ENCODE data around the gene INPP4B.

The INPP4B gene

DNA sequence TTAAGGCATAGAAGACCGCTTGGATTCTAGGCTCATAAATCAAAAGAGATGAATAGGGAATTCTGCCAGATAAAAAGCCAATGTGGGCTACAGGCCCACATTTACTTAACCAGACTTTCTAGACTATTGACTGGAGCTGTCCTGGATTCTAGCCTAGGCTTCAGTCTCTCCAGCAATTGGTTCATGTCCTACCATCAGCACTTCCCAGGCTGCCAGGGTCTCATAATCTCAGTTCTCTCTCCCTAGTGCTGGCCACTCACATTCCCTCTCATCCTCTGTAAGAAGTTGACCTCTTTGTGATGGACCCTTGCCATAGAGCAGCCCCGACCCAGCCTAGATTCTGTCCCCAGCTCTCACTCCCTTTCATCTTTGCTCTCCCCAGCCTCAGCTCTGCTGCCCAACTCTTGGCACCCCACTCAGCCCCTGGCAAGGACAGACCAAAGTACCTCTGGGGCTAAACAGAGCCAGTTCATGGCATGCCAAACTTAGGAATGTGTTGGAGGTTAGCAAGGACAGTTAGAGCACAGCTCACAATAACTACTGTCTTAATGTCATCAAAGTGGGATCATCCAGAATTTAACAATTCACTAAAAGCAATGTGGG is 396.2 kb downstream of the INPP4B start:
- H3K27me3 ChIP-seq (ENCODE audit: control insufficient read depth in 1 of 2, insufficient read depth in 1 of 2, low read length in 2 of 2) = no peaks in the 10 kb centered on the region

DNA sequence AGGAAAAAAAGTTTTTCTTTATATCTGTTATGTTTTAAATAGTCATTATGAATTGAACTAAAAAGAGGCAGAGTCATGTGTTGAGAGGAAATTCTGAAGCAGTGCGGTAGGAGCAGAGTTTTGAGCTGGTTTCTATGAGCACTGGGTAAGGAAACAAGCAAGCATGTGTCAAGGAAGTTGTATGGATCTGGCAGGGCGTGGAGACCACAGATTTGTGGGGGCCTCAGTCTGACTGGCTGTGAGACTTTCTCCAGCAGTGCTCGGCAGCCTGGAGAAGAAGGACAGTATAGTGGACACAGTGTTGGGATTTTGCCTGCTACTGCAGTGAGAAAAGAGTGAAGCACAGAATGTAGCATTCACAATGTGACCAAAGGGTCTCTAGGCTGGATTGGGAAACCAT is 399.1 kb downstream of the INPP4B start:
- H4K8ac ChIP-seq (ENCODE audit: low read length) = no peak overlapping the region
- no peaks in the 10 kb centered on the region for H3K4me1 ChIP-seq (ENCODE audit: control insufficient read depth, insufficient read depth, low read depth, low read length)
- no peaks in the 10 kb centered on the region for H3K27me3 ChIP-seq (ENCODE audit: control insufficient read depth in 1 of 2, insufficient read depth in 1 of 2, low read length in 2 of 2)
- no peak overlapping the region for H3K27ac ChIP-seq (ENCODE audit: low read length, poor library complexity, severe bottlenecking)
- WGBS = 93% methylated on average over 3 of the region's 3 CpGs
- H3K14ac ChIP-seq (ENCODE audit: low read length in 2 of 2) = no peak overlapping the region
- H3K9me3 ChIP-seq (ENCODE audit: control insufficient read depth, low read length) = no peaks in the 10 kb centered on the region
- H2AK5ac ChIP-seq (ENCODE audit: low read length, severe bottlenecking) = no peak overlapping the region
- no peak overlapping the region for H2BK15ac ChIP-seq (ENCODE audit: low read depth, poor library complexity, severe bottlenecking)
- H2BK120ac ChIP-seq (ENCODE audit: low read depth, low read length) = no peak overlapping the region
- no peak overlapping the region for H3K4ac ChIP-seq (ENCODE audit: low read depth in 1 of 2, low read length in 2 of 2)
- no peak overlapping the region for H2BK5ac ChIP-seq (ENCODE audit: low read depth, low read length, poor library complexity, severe bottlenecking)
- no peaks in the 10 kb centered on the region for H3K36me3 ChIP-seq (ENCODE audit: control insufficient read depth in 1 of 2, insufficient read depth in 2 of 2, low read depth in 1 of 2, low read length in 2 of 2)
- no peaks in the 10 kb centered on the region for H3K79me1 ChIP-seq (replicated peaks; ENCODE audit: low read length, poor library complexity, severe bottlenecking)
- no peak overlapping the region for H3K4me3 ChIP-seq (ENCODE audit: insufficient read depth in 1 of 2, low read depth in 1 of 2, low read length in 2 of 2)
- H2BK12ac ChIP-seq (ENCODE audit: low read length in 2 of 2) = no peak overlapping the region
- no peak overlapping the region for H3K18ac ChIP-seq (ENCODE audit: low read depth in 1 of 2, low read length in 2 of 2)
- H4K91ac ChIP-seq (ENCODE audit: low read length) = no peak overlapping the region
- no peak overlapping the region for H3K9ac ChIP-seq (ENCODE audit: low read length)
- H3K23ac ChIP-seq (ENCODE audit: low read length in 2 of 2) = no peak overlapping the region
- H2AFZ ChIP-seq (ENCODE audit: low read depth, low read length) = no peak overlapping the region
- H3K4me2 ChIP-seq (ENCODE audit: low read length, poor library complexity, severe bottlenecking) = no peak overlapping the region
- no peak for DNase-seq

More for the DNA sequence above, 396.2 kb downstream of the INPP4B start:
- Histone ChIP-seq H4K91ac (ENCODE audit: low read length) (no peak overlapping the region), H2BK5ac (ENCODE audit: low read depth, low read length, poor library complexity, severe bottlenecking) (no peak overlapping the region), H3K14ac (ENCODE audit: low read length in 2 of 2) (no peak overlapping the region), H2AK5ac (ENCODE audit: low read length, severe bottlenecking) (no peak overlapping the region), H3K79me1 (replicated peaks; ENCODE audit: low read length, poor library complexity, severe bottlenecking) (no peaks in the 10 kb centered on the region), H3K9me3 (ENCODE audit: control insufficient read depth, low read length) (no peaks in the 10 kb centered on the region), H3K27ac (ENCODE audit: low read length, poor library complexity, severe bottlenecking) (no peak overlapping the region), H3K9ac (ENCODE audit: low read length) (no peak overlapping the region), H3K4me2 (ENCODE audit: low read length, poor library complexity, severe bottlenecking) (no peak overlapping the region), H3K36me3 (ENCODE audit: control insufficient read depth in 1 of 2, insufficient read depth in 2 of 2, low read depth in 1 of 2, low read length in 2 of 2) (no peaks in the 10 kb centered on the region), H3K23ac (ENCODE audit: low read length in 2 of 2) (no peak overlapping the region), H2BK12ac (ENCODE audit: low read length in 2 of 2) (no peak overlapping the region), H2AFZ (ENCODE audit: low read depth, low read length) (no peak overlapping the region), H3K4ac (ENCODE audit: low read depth in 1 of 2, low read length in 2 of 2) (no peak overlapping the region), H2BK15ac (ENCODE audit: low read depth, poor library complexity, severe bottlenecking) (no peak overlapping the region), H3K4me1 (ENCODE audit: control insufficient read depth, insufficient read depth, low read depth, low read length) (no peaks in the 10 kb centered on the region), H4K8ac (ENCODE audit: low read length) (no peak overlapping the region), H3K4me3 (ENCODE audit: insufficient read depth in 1 of 2, low read depth in 1 of 2, low read length in 2 of 2) (no peak overlapping the region), H3K18ac (ENCODE audit: low read depth in 1 of 2, low read length in 2 of 2) (no peak overlapping the region), H2BK120ac (ENCODE audit: low read depth, low read length) (no peak overlapping the region)
- no peak for DNase-seq
- 86% methylated on average over 2 of the region's 2 CpGs for WGBS

DNA sequence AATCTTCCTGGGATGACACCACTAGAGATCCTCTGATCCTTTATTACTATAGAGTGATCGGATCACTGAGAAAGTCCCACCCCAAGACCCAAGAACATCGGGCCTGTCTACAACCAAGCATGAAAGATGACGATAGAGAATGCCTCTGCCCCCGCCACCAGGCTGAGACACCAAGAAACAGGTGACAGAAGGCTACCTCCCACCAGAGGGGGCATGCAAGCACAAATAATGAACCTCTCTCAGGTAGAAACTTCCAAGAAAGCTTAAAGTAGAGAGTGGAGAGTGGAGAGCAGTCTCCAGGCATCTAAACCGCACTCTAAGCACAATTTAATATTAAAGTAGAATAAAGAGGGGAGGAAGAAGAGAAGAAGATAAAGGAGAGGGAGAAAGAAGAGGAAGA is 402.6 kb downstream of the INPP4B start:
- H4K91ac ChIP-seq (ENCODE audit: low read length) = no peak overlapping the region
- H3K4me2 ChIP-seq (ENCODE audit: low read length, poor library complexity, severe bottlenecking) = no peak overlapping the region
- H2AFZ ChIP-seq (ENCODE audit: low read depth, low read length) = no peak overlapping the region
- H2AK5ac ChIP-seq (ENCODE audit: low read length, severe bottlenecking) = no peak overlapping the region
- no peak overlapping the region for H3K4ac ChIP-seq (ENCODE audit: low read depth in 1 of 2, low read length in 2 of 2)
- no peak overlapping the region for H3K23ac ChIP-seq (ENCODE audit: low read length in 2 of 2)
- no peak overlapping the region for H2BK5ac ChIP-seq (ENCODE audit: low read depth, low read length, poor library complexity, severe bottlenecking)
- no peak overlapping the region for H4K8ac ChIP-seq (ENCODE audit: low read length)
- H3K27me3 ChIP-seq (ENCODE audit: control insufficient read depth in 1 of 2, insufficient read depth in 1 of 2, low read length in 2 of 2) = no peaks in the 10 kb centered on the region
- H3K27ac ChIP-seq (ENCODE audit: low read length, poor library complexity, severe bottlenecking) = no peak overlapping the region
- no peaks in the 10 kb centered on the region for H3K4me1 ChIP-seq (ENCODE audit: control insufficient read depth, insufficient read depth, low read depth, low read length)
- WGBS = 100% methylated on average over 3 of the region's 5 CpGs
- H3K36me3 ChIP-seq (ENCODE audit: control insufficient read depth in 1 of 2, insufficient read depth in 2 of 2, low read depth in 1 of 2, low read length in 2 of 2) = no peaks in the 10 kb centered on the region
- H2BK15ac ChIP-seq (ENCODE audit: low read depth, poor library complexity, severe bottlenecking) = no peak overlapping the region
- no peak overlapping the region for H3K14ac ChIP-seq (ENCODE audit: low read length in 2 of 2)
- no peak for DNase-seq
- no peak overlapping the region for H3K9ac ChIP-seq (ENCODE audit: low read length)
- no peaks in the 10 kb centered on the region for H3K79me1 ChIP-seq (replicated peaks; ENCODE audit: low read length, poor library complexity, severe bottlenecking)
- H3K9me3 ChIP-seq (ENCODE audit: control insufficient read depth, low read length) = peaks cover 2% of the 10 kb centered on the region
- H3K4me3 ChIP-seq (ENCODE audit: insufficient read depth in 1 of 2, low read depth in 1 of 2, low read length in 2 of 2) = no peak overlapping the region
- H2BK120ac ChIP-seq (ENCODE audit: low read depth, low read length) = no peak overlapping the region
- H3K18ac ChIP-seq (ENCODE audit: low read depth in 1 of 2, low read length in 2 of 2) = no peak overlapping the region
- no peak overlapping the region for H2BK12ac ChIP-seq (ENCODE audit: low read length in 2 of 2)

DNA sequence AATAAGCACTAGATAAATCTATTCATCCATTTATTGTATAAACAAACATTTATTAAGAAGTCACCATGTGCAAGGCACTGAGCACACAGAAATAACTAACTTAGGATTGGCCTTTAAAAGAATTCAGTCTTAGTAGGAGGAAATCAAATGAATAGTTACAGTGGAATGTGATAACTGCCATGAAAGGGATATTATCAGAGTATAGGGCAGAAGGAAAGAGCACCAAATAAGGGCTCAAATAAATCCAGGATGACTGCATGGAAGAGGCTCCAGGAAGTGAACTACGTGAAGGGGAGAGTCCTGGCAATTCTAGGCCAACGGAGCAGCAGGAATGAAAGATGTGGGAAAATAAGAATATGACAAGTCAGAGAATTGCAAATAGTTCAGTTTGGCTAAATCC is 406.0 kb downstream of the INPP4B start:
- Histone ChIP-seq H3K9ac (ENCODE audit: low read length) (no peak overlapping the region), H3K4ac (ENCODE audit: low read depth in 1 of 2, low read length in 2 of 2) (no peak overlapping the region), H4K91ac (ENCODE audit: low read length) (no peak overlapping the region), H3K4me2 (ENCODE audit: low read length, poor library complexity, severe bottlenecking) (no peak overlapping the region), H4K8ac (ENCODE audit: low read length) (no peak overlapping the region), H3K14ac (ENCODE audit: low read length in 2 of 2) (no peak overlapping the region), H3K18ac (ENCODE audit: low read depth in 1 of 2, low read length in 2 of 2) (no peak overlapping the region), H3K4me3 (ENCODE audit: insufficient read depth in 1 of 2, low read depth in 1 of 2, low read length in 2 of 2) (no peak overlapping the region), H3K79me1 (replicated peaks; ENCODE audit: low read length, poor library complexity, severe bottlenecking) (no peaks in the 10 kb centered on the region), H2BK12ac (ENCODE audit: low read length in 2 of 2) (no peak overlapping the region), H3K27ac (ENCODE audit: low read length, poor library complexity, severe bottlenecking) (no peak overlapping the region), H3K27me3 (ENCODE audit: control insufficient read depth in 1 of 2, insufficient read depth in 1 of 2, low read length in 2 of 2) (no peaks in the 10 kb centered on the region), H3K36me3 (ENCODE audit: control insufficient read depth in 1 of 2, insufficient read depth in 2 of 2, low read depth in 1 of 2, low read length in 2 of 2) (no peaks in the 10 kb centered on the region), H2AK5ac (ENCODE audit: low read length, severe bottlenecking) (no peak overlapping the region), H2BK15ac (ENCODE audit: low read depth, poor library complexity, severe bottlenecking) (no peak overlapping the region), H2BK120ac (ENCODE audit: low read depth, low read length) (no peak overlapping the region), H2BK5ac (ENCODE audit: low read depth, low read length, poor library complexity, severe bottlenecking) (no peak overlapping the region), H2AFZ (ENCODE audit: low read depth, low read length) (no peak overlapping the region), H3K9me3 (ENCODE audit: control insufficient read depth, low read length) (peaks cover 2% of the 10 kb centered on the region), H3K23ac (ENCODE audit: low read length in 2 of 2) (no peak overlapping the region), H3K4me1 (ENCODE audit: control insufficient read depth, insufficient read depth, low read depth, low read length) (peaks cover 3% of the 10 kb centered on the region)
- WGBS = 86% methylated on average over 2 of the region's 2 CpGs
- no peak for DNase-seq

All from mesenchymal stem cell (in vitro differentiated cells and primary cell).